ENCODE data around the gene CYP27B1.

Gene CYP27B1

GRCh38 chr12:57750561-57751431 lies 16.1 kb downstream of the CYP27B1 start:
- DNase-seq = no peak

GRCh38 chr12:57749061-57749460 lies 17.8 kb downstream of the CYP27B1 start:
- DNase-seq = no peak

- no peak for DNase-seq
Observed at GRCh38 chr12:57746025-57746424, 20.9 kb downstream of the CYP27B1 start.

GRCh38 chr12:57745485-57745881 lies 21.4 kb downstream of the CYP27B1 start:
- DNase-seq = peak; percentile 40

- DNase-seq = peak; percentile 100
Observed at GRCh38 chr12:57744777-57745484, 21.9 kb downstream of the CYP27B1 start, which contains the start of gene TSPAN31. TSS of gene TSPAN31 (plus strand) at chr12:57745039. CDS start at chr12:57745155, 116 bp downstream.

GRCh38 chr12:57744194-57744776 lies 22.6 kb downstream of the CYP27B1 start:
- no peak for DNase-seq

GRCh38 chr12:57743769-57744168 lies 23.1 kb downstream of the CYP27B1 start:
- no peak for DNase-seq

- peak; percentile 87 for DNase-seq
Observed at GRCh38 chr12:57741844-57742738, 24.8 kb downstream of the CYP27B1 start.

GRCh38 chr12:57741413-57741789 lies 25.5 kb downstream of the CYP27B1 start:
- no peak for DNase-seq

- peak; percentile 73 for DNase-seq
Observed at GRCh38 chr12:57740656-57741412, 26.0 kb downstream of the CYP27B1 start.

- no peak for DNase-seq
Observed at GRCh38 chr12:57739914-57740538, 26.9 kb downstream of the CYP27B1 start.

GRCh38 chr12:57739387-57739786 lies 27.5 kb downstream of the CYP27B1 start:
- no peak for DNase-seq

- no peak for DNase-seq
Observed at GRCh38 chr12:57738661-57739237, 28.1 kb downstream of the CYP27B1 start, which contains the start of gene AGAP2. TSS of gene AGAP2 (minus strand) at chr12:57738742. CDS start at chr12:57738246, 496 bp downstream.

- DNase-seq = no peak
Observed at GRCh38 chr12:57737467-57738460, 29.1 kb downstream of the CYP27B1 start.

- DNase-seq = no peak
Observed at GRCh38 chr12:57736741-57737466, 30.0 kb downstream of the CYP27B1 start.

- no peak for DNase-seq
Observed at GRCh38 chr12:57735952-57736740, 30.7 kb downstream of the CYP27B1 start.

GRCh38 chr12:57735198-57735855 lies 31.6 kb downstream of the CYP27B1 start:
- no peak for DNase-seq
